Osteoblast (primary cell): ENCODE measurements around the gene CLEC16A. TPM values are rescaled to one million over a fixed set of nuclear protein-coding genes. Genes with fewer than 3 reads are reported as not detected.

ENCODE experiments used
- DNase-seq: peaks from one replicate; pipeline ENCODE4 v3.0.0; 2011; ENCODE audit warnings: low spot score, mixed read lengths; ENCODE audit not compliant: insufficient read length; ENCODE audit errors: missing footprints
- H2AFZ ChIP-seq: 2 replicates; pipeline ENCODE4 v1.6.0; 2011; ENCODE audit warnings: mild to moderate bottlenecking, low read length
- H3K27ac ChIP-seq: 2 replicates; pipeline ENCODE4 v1.5.1; 2011; ENCODE audit warnings: mild to moderate bottlenecking, low read depth, low read length, moderate library complexity
- H3K27me3 ChIP-seq: 2 replicates; pipeline ENCODE4 v1.6.0; 2012; ENCODE audit warnings: mild to moderate bottlenecking, control low read depth, inconsistent platforms, low read length, moderate library complexity; ENCODE audit not compliant: insufficient read depth
- H3K36me3 ChIP-seq: 2 replicates; pipeline ENCODE4 v1.5.1; 2011; ENCODE audit warnings: mild to moderate bottlenecking, low read length, control low read depth, moderate library complexity; ENCODE audit not compliant: insufficient read depth
- H3K4me1 ChIP-seq: 2 replicates; pipeline ENCODE4 v1.5.1; 2011; ENCODE audit warnings: mild to moderate bottlenecking, low read length, control low read depth, moderate library complexity; ENCODE audit not compliant: insufficient read depth
- H3K4me2 ChIP-seq: 2 replicates; pipeline ENCODE4 v1.6.0; 2011; ENCODE audit warnings: mild to moderate bottlenecking, low read length; ENCODE audit not compliant: insufficient read depth
- H3K4me3 ChIP-seq: fragments of 200-600 bp; sonication (generic); 3 replicates; pipeline ENCODE4 v1.5.1; 2012; ENCODE audit warnings: mild to moderate bottlenecking, low read length, inconsistent platforms; ENCODE audit not compliant: insufficient read depth
- H3K79me2 ChIP-seq: 2 replicates; pipeline ENCODE4 v1.6.0; 2012; ENCODE audit warnings: mild to moderate bottlenecking, low read length, control low read depth, inconsistent platforms; ENCODE audit not compliant: insufficient read depth
- H3K9me3 ChIP-seq: 2 replicates; pipeline ENCODE4 v1.5.1; 2011; ENCODE audit warnings: low read depth, low read length, control low read depth
- H4K20me1 ChIP-seq: 2 replicates; pipeline ENCODE4 v1.6.0; 2012; ENCODE audit warnings: mild to moderate bottlenecking, low read length, control low read depth; ENCODE audit not compliant: insufficient read depth
- CTCF ChIP-seq: IDR thresholded peaks from 2 replicates; pipeline ENCODE4 v1.5.1; 2011; ENCODE audit warnings: mild to moderate bottlenecking, low read depth, low read length, moderate library complexity; ENCODE audit errors: extremely low read depth
- total RNA-seq: library from RNA; depleted of rRNA; stranded (reverse); fragments of >200 nt; gene quantifications from 2 replicates; pipeline ENCODE4 v1.2.3, GENCODE V29; 2012

CLEC16A gene
- total RNA-seq, 1 donor: 25.7 TPM

GRCh38 chr16:11133344-11133943, 189.1 kb downstream of the CLEC16A start:
- Histone ChIP-seq H3K36me3 (peaks cover 2% of the 10 kb centered on the region), H3K79me2 (no peaks in the 10 kb centered on the region), H3K27ac (peak overlapping the region; percentile 73), H3K4me3 (no peak overlapping the region), H2AFZ (no peak overlapping the region), H3K4me1 (peaks cover 59% of the 10 kb centered on the region), H4K20me1 (no peaks in the 10 kb centered on the region), H3K4me2 (peak overlapping the region; percentile 53), H3K9me3 (no peaks in the 10 kb centered on the region), H3K27me3 (no peaks in the 10 kb centered on the region)
- peak; percentile 94 for DNase-seq
- no peak for TF ChIP-seq CTCF

DNA sequence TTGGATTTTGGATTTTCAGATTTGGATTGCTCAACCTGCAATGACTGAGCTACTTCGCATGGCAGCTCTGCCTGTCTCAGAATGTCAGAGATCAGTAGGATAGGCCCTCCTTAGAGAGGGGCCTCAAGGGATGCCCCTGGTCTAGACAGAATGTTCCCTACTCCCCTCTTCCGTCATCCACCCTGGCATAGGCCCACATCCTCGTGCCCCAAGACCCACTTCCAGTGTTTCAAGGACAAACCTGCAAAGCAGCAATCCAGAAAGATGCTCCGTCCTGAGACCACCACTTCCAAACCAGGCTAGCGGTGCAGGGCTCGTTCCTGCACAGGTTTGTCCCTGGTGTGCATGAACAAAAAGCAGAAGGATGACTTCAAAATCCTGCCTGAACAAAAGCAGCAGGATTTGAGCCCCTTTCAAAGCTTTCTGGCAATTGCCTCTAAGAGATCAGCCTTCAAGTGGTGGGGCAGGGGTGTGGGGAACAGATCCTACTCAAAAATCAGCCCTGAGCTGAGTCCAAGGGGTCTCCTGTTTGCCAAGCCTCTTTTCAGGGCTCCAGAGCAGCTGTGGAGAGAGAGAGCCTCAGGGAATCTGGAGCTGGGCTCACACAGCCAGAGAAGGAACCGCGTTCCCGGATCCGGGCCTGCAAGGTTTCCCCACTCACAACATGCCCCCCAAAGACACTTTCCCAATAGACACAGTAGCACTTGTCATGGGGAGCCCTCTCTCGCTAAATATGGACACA, 190.5 kb downstream of the CLEC16A start:
- Histone ChIP-seq H4K20me1 (peaks cover 7% of the 10 kb centered on the region), H3K9me3 (no peaks in the 10 kb centered on the region), H3K4me1 (peaks cover 62% of the 10 kb centered on the region), H3K4me3 (no peak overlapping the region), H2AFZ (no peak overlapping the region), H3K27ac (no peak overlapping the region), H3K36me3 (peaks cover 2% of the 10 kb centered on the region), H3K79me2 (no peaks in the 10 kb centered on the region), H3K4me2 (no peak overlapping the region), H3K27me3 (no peaks in the 10 kb centered on the region)
- no peak for TF ChIP-seq CTCF
- DNase-seq: peak; percentile 37

DNA sequence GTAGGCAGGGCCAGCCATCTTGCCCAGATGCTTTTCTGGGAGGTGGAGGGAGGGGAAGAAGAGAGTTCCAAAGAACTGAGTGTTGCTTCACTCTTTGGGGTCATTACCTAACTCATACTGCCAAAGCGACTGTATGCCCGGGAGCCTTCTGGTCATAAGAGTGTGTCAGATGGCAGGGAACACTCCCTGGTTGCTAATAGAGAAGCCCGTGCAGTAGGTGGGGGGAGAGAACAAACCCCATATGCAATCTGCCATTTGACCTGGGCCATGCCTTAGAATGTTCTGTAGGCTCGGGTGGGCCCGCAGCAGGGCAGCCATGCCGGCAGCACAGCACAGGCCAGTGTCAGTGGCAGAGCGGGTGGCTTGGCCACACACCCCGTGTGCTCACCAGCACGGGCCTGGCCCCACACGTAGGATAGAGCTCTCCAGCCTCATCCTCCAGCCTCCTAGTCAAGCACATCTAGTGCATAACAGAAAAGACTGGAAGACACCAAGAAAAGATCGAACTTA, 191.2 kb downstream of the CLEC16A start:
- H3K27ac ChIP-seq: no peak overlapping the region
- DNase-seq: peak; percentile 34
- H3K4me2 ChIP-seq: no peak overlapping the region
- no peaks in the 10 kb centered on the region for H3K36me3 ChIP-seq
- H3K9me3 ChIP-seq: no peaks in the 10 kb centered on the region
- H2AFZ ChIP-seq: no peak overlapping the region
- H3K4me3 ChIP-seq: no peak overlapping the region
- H3K79me2 ChIP-seq: no peaks in the 10 kb centered on the region
- peaks cover 7% of the 10 kb centered on the region for H4K20me1 ChIP-seq
- peaks cover 67% of the 10 kb centered on the region for H3K4me1 ChIP-seq
- no peaks in the 10 kb centered on the region for H3K27me3 ChIP-seq
- no peak for TF ChIP-seq CTCF

- no peaks in the 10 kb centered on the region for H3K27me3 ChIP-seq
- H3K27ac ChIP-seq: no peak overlapping the region
- no peak overlapping the region for H3K4me2 ChIP-seq
- TF ChIP-seq CTCF: no peak
- H3K36me3 ChIP-seq: no peaks in the 10 kb centered on the region
- H4K20me1 ChIP-seq: peaks cover 7% of the 10 kb centered on the region
- peaks cover 67% of the 10 kb centered on the region for H3K4me1 ChIP-seq
- no peaks in the 10 kb centered on the region for H3K9me3 ChIP-seq
- DNase-seq: peak; percentile 75
- H3K4me3 ChIP-seq: no peak overlapping the region
- no peaks in the 10 kb centered on the region for H3K79me2 ChIP-seq
- H2AFZ ChIP-seq: no peak overlapping the region
Measured at GRCh38 chr16:11136600-11136999, 192.2 kb downstream of the CLEC16A start.
